Measurements from ENCODE around the gene QPCTL.

The QPCTL gene

GRCh38 chr19:45710356-45711130 is 18.1 kb downstream of the QPCTL start:
- DNase-seq (ENCODE audit: low read depth) = no peak
- TF ChIP-seq CTCF (conservative IDR thresholded peaks at IDR 0.05; ENCODE audit: control insufficient read depth, insufficient read depth, low read depth, low read length) = no peak
- no peak overlapping the region for H3K4me3 ChIP-seq (ENCODE audit: control insufficient read depth, low read depth, low read length)

- no peak for DNase-seq (ENCODE audit: low read depth)
- no peak for TF ChIP-seq CTCF (conservative IDR thresholded peaks at IDR 0.05; ENCODE audit: control insufficient read depth, insufficient read depth, low read depth, low read length)
- no peak overlapping the region for H3K4me3 ChIP-seq (ENCODE audit: control insufficient read depth, low read depth, low read length)
These were observed 19.6 kb downstream of the QPCTL start for GRCh38 chr19:45711851-45712698.

- H3K4me3 ChIP-seq (ENCODE audit: control insufficient read depth, low read depth, low read length) = no peak overlapping the region
- DNase-seq (ENCODE audit: low read depth) = no peak
- no peak for TF ChIP-seq CTCF (conservative IDR thresholded peaks at IDR 0.05; ENCODE audit: control insufficient read depth, insufficient read depth, low read depth, low read length)
These were observed 20.2 kb downstream of the QPCTL start for GRCh38 chr19:45712699-45713067.

- no peak for DNase-seq (ENCODE audit: low read depth)
- no peak for TF ChIP-seq CTCF (conservative IDR thresholded peaks at IDR 0.05; ENCODE audit: control insufficient read depth, insufficient read depth, low read depth, low read length)
- no peak overlapping the region for H3K4me3 ChIP-seq (ENCODE audit: control insufficient read depth, low read depth, low read length)
These were observed 20.7 kb downstream of the QPCTL start for GRCh38 chr19:45713141-45713540.

GRCh38 chr19:45715139-45715538 is 22.7 kb downstream of the QPCTL start:
- DNase-seq (ENCODE audit: low read depth) = no peak
- H3K4me3 ChIP-seq (ENCODE audit: control insufficient read depth, low read depth, low read length) = no peak overlapping the region
- TF ChIP-seq CTCF (conservative IDR thresholded peaks at IDR 0.05; ENCODE audit: control insufficient read depth, insufficient read depth, low read depth, low read length) = no peak

GRCh38 chr19:45716359-45717130 is 24.1 kb downstream of the QPCTL start:
- peak overlapping the region; percentile 69 for H3K4me3 ChIP-seq (ENCODE audit: control insufficient read depth, low read depth, low read length)
- no peak for TF ChIP-seq CTCF (conservative IDR thresholded peaks at IDR 0.05; ENCODE audit: control insufficient read depth, insufficient read depth, low read depth, low read length)
- DNase-seq (ENCODE audit: low read depth) = peak; percentile 11

Measured in fibroblast of mammary gland (primary cell).